ENCODE measurements around the gene RTCA.

GRCh38 chr1:100332331-100332730 is 66.3 kb downstream of the RTCA start:
- no peak for TF ChIP-seq CTCF (IDR thresholded peaks at IDR 0.05)
- TF ChIP-seq POLR2A (IDR thresholded peaks at IDR 0.05) = no peak

Measured in adrenal gland (tissue), 5 donors.